GM23248 (cell line): ENCODE results near the gene DHX57. TPM values are rescaled to one million over a fixed set of nuclear protein-coding genes. Genes with fewer than 3 reads are reported as not detected.

ENCODE experiments used
- DNase-seq: peaks from one replicate; pipeline ENCODE4 v3.0.0-alpha.2; 2015
- H2AFZ ChIP-seq: fragments of 200-600 bp; sonication (generic); 2 replicates; pipeline ENCODE4 v1.6.1; 2016; ENCODE audit warnings: antibody characterized with exemption
- H3F3A ChIP-seq: fragments of 200-600 bp; sonication (generic); 2 replicates; pipeline ENCODE4 v1.6.1; 2016; ENCODE audit warnings: mild to moderate bottlenecking, antibody characterized with exemption, mixed run types; ENCODE audit not compliant: insufficient read depth
- H3K27ac ChIP-seq: fragments of 200-600 bp; sonication (generic); 2 replicates; pipeline ENCODE4 v1.5.1; 2016; ENCODE audit warnings: mild to moderate bottlenecking
- H3K27me3 ChIP-seq: fragments of 200-600 bp; sonication (generic); replicated peaks from 2 replicates; pipeline ENCODE4 v1.6.1; 2016; ENCODE audit warnings: mild to moderate bottlenecking; ENCODE audit not compliant: insufficient read depth
- H3K36me3 ChIP-seq: fragments of 200-600 bp; sonication (generic); 2 replicates; pipeline ENCODE4 v1.6.1; 2016; ENCODE audit warnings: low read depth, mild to moderate bottlenecking
- H3K4me1 ChIP-seq: fragments of 200-600 bp; sonication (generic); 2 replicates; pipeline ENCODE4 v1.6.1; 2016; ENCODE audit warnings: mild to moderate bottlenecking; ENCODE audit not compliant: insufficient read depth
- H3K4me2 ChIP-seq: fragments of 200-600 bp; sonication (generic); one replicate; pipeline ENCODE4 v1.6.1; 2016; ENCODE audit warnings: mild to moderate bottlenecking; ENCODE audit not compliant: unreplicated experiment
- H3K4me3 ChIP-seq: fragments of 200-600 bp; sonication (generic); 2 replicates; pipeline ENCODE4 v1.5.1; 2016; ENCODE audit warnings: mild to moderate bottlenecking
- H3K79me2 ChIP-seq: fragments of 200-600 bp; sonication (generic); 2 replicates; pipeline ENCODE4 v1.6.1; 2016; ENCODE audit warnings: mild to moderate bottlenecking; ENCODE audit not compliant: insufficient read depth
- H3K9ac ChIP-seq: fragments of 200-600 bp; sonication (generic); 2 replicates; pipeline ENCODE4 v1.6.1; 2016; ENCODE audit warnings: mild to moderate bottlenecking
- H3K9me2 ChIP-seq: fragments of 200-600 bp; sonication (generic); 2 replicates; pipeline ENCODE4 v1.6.1; 2016; ENCODE audit warnings: mixed run types, mild to moderate bottlenecking, moderate library complexity; ENCODE audit not compliant: insufficient read depth
- H3K9me3 ChIP-seq: fragments of 200-600 bp; sonication (generic); one replicate; pipeline ENCODE4 v1.6.1; 2017; ENCODE audit warnings: low read depth
- H4K20me1 ChIP-seq: fragments of 200-600 bp; sonication (generic); 2 replicates; pipeline ENCODE4 v1.6.0; 2016; ENCODE audit not compliant: insufficient read depth
- EZH2 ChIP-seq: fragments of 200-600 bp; sonication (generic); IDR thresholded peaks from 2 replicates; pipeline ENCODE4 v1.6.1; 2018; ENCODE audit warnings: antibody characterized with exemption, mild to moderate bottlenecking; ENCODE audit not compliant: insufficient read depth, poor library complexity, severe bottlenecking
- EZH2phosphoT487 ChIP-seq: fragments of 200-600 bp; sonication (generic); IDR thresholded peaks from 2 replicates; pipeline ENCODE4 v1.6.1; 2018; ENCODE audit warnings: antibody characterized with exemption, moderate library complexity, mild to moderate bottlenecking, low read depth; ENCODE audit not compliant: insufficient read depth
- WGBS, 2 experiments: methylation state at CpG; one replicate each; pipeline ENCODE4 v1.1.6; 2015 to 2017; ENCODE audit warnings: low lambda C conversion rate in 2 of 2, low coverage in 1 of 2; ENCODE audit errors: missing lambda C conversion rate in 2 of 2; 5-methylcytosine and 5-hydroxymethylcytosine counted together
- in situ Hi-C: fragments of 300-500 bp; cut with MboI; formaldehyde crosslinking; loops from 2 replicates; pipeline ENCODE4 v1.15.0; 2020
- polyA plus RNA-seq: library from polyadenylated mRNA; unstranded; fragments of >200 nt; fragmentation: Nextera tagmentation; extraction: Ambion mirVana; gene quantifications from 2 replicates; pipeline ENCODE4 v1.2.1, GENCODE V29; 2016
- total RNA-seq: library from RNA; depleted of rRNA; stranded (reverse); fragments of >200 nt; shearing (Covaris generic); gene quantifications from 2 replicates; pipeline ENCODE4 v1.2.3, GENCODE V29; 2014

DHX57 gene
- total and polyA plus RNA-seq, 2 experiments from 2014 or later, result 10.5 to 13.9 TPM

- Histone ChIP-seq H4K20me1 (no peaks in the 10 kb centered on the region), H3K27ac (peak overlapping the region; percentile 74; the same call in 1 of the 2 replicates), H3K4me2 (peak overlapping the region; percentile 94), H3K36me3 (no peaks in the 10 kb centered on the region), H3K9me2 (no peaks in the 10 kb centered on the region), H3F3A (no peaks in the 10 kb centered on the region), H3K9me3 (no peaks in the 10 kb centered on the region), H3K79me2 (peaks cover 50% of the 10 kb centered on the region), H3K9ac (peak overlapping the region; percentile 90), H3K27me3 (no peaks in the 10 kb centered on the region), H3K4me1 (peaks cover 6% of the 10 kb centered on the region; the same call in 1 of the 2 replicates), H3K4me3 (peak overlapping the region; percentile 95), H2AFZ (peak overlapping the region; percentile 100)
- 1 to 4% methylated on average over 10 of the region's 10 CpGs for WGBS, 2 experiments
- no peak for TF ChIP-seq EZH2phosphoT487
- no peak for TF ChIP-seq EZH2
- in situ Hi-C loops, result no loop called here
- peak; percentile 27 for DNase-seq
These were observed 673 bp upstream of the DHX57 start for GRCh38 chr2:38876407-38876806.

DNA sequence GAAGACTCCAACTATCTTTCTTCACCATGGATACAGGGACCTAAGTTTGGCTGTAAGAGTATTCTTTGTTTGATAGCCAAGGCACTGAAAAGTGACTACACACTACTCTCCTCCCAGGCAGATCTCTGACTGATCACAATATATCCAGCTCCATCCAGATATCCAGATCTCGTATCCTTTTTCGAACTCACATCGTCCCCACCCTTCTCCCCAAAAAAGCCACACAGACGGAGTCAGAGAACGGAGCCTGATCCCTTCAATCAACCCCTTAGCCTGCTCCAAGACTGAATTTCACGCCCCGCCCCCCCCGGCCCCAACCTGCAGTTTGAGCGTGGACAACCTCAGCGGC lies 533 bp downstream of the DHX57 start:
- H3K9ac ChIP-seq, result peak overlapping the region; percentile 90
- no peaks in the 10 kb centered on the region for H3F3A ChIP-seq
- TF ChIP-seq EZH2 (no peak), EZH2phosphoT487 (no peak)
- H3K4me2 ChIP-seq, result peak overlapping the region; percentile 94
- no peaks in the 10 kb centered on the region for H3K9me3 ChIP-seq
- in situ Hi-C loops, result no loop called here
- no peaks in the 10 kb centered on the region for H4K20me1 ChIP-seq
- no peaks in the 10 kb centered on the region for H3K9me2 ChIP-seq
- no peaks in the 10 kb centered on the region for H3K36me3 ChIP-seq
- WGBS, 2 experiments, result 0 to 2% methylated on average over 10 of the region's 10 CpGs
- peaks cover 62% of the 10 kb centered on the region for H3K79me2 ChIP-seq
- H3K27ac ChIP-seq, result peak overlapping the region; percentile 74
- DNase-seq, result peak; percentile 45
- H3K27me3 ChIP-seq, result no peaks in the 10 kb centered on the region
- peak overlapping the region; percentile 95 for H3K4me3 ChIP-seq
- peaks cover 6% of the 10 kb centered on the region; the same call in 1 of the 2 replicates for H3K4me1 ChIP-seq
- H2AFZ ChIP-seq, result peak overlapping the region; percentile 100

- H3K4me3 ChIP-seq, result no peak overlapping the region
- H2AFZ ChIP-seq, result no peak overlapping the region
- H3K4me2 ChIP-seq, result no peak overlapping the region
- H4K20me1 ChIP-seq, result no peaks in the 10 kb centered on the region
- no peaks in the 10 kb centered on the region for H3K9me2 ChIP-seq
- TF ChIP-seq EZH2phosphoT487 (no peak), EZH2 (no peak)
- WGBS, 2 experiments, result 78% methylated on average over 5 of the region's 5 CpGs
- H3K9me3 ChIP-seq, result no peaks in the 10 kb centered on the region
- peaks cover 6% of the 10 kb centered on the region; the same call in 1 of the 2 replicates for H3K4me1 ChIP-seq
- H3K79me2 ChIP-seq, result peaks cover 76% of the 10 kb centered on the region
- no peak overlapping the region for H3K27ac ChIP-seq
- H3K27me3 ChIP-seq, result no peaks in the 10 kb centered on the region
- H3K9ac ChIP-seq, result no peak overlapping the region
- DNase-seq, result no peak
- in situ Hi-C loops, result no loop called here
- no peaks in the 10 kb centered on the region for H3K36me3 ChIP-seq
- H3F3A ChIP-seq, result no peaks in the 10 kb centered on the region
These were observed 2.0 kb downstream of the DHX57 start for GRCh38 chr2:38873763-38874162.

DNA sequence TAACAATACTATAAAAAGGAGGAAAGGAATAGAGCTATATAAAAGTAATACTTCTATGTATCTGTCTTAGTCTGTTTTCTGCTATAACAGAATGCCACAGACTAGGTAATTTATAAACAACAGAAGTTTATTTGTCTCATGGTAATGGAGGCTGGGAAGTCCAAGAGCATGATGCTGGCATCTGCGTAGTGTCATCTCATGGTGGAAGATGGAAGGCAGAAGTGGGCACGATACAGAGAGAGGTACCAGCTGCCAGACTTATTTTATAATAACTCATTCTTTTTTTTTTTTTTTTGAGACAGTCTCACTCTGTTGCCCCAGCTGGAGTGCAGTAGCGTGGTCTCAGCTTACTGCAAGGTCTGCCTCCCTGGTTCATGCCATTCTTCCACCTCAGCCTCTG lies 4.3 kb downstream of the DHX57 start:
- H3F3A ChIP-seq, result no peaks in the 10 kb centered on the region
- no peak for DNase-seq
- peaks cover 6% of the 10 kb centered on the region; the same call in 1 of the 2 replicates for H3K36me3 ChIP-seq
- H3K27me3 ChIP-seq, result no peaks in the 10 kb centered on the region
- no peak overlapping the region for H2AFZ ChIP-seq
- no peak for TF ChIP-seq EZH2phosphoT487
- no peak for TF ChIP-seq EZH2
- no peaks in the 10 kb centered on the region for H3K9me2 ChIP-seq
- no peak overlapping the region for H3K4me2 ChIP-seq
- H3K9me3 ChIP-seq, result no peaks in the 10 kb centered on the region
- 75 to 81% methylated on average over 3 of the region's 3 CpGs for WGBS, 2 experiments
- in situ Hi-C loops, result no loop called here
- no peak overlapping the region for H3K27ac ChIP-seq
- H3K79me2 ChIP-seq, result peaks cover 79% of the 10 kb centered on the region
- H3K4me3 ChIP-seq, result no peak overlapping the region
- no peaks in the 10 kb centered on the region for H4K20me1 ChIP-seq
- H3K4me1 ChIP-seq, result peaks cover 6% of the 10 kb centered on the region; the same call in 1 of the 2 replicates
- H3K9ac ChIP-seq, result no peak overlapping the region
